Measurements from ENCODE around the gene ATAD3A.
"Not testable (repeated sequence)": the region's sequence is repeated elsewhere in the genome, so short reads cannot be mapped to it uniquely, and the experiment has no call there.

Gene ATAD3A

GRCh38 chr1:1556505-1556904 is 44.5 kb downstream of the ATAD3A start:
- no peak for DNase-seq (ENCODE audit: low read depth)

- DNase-seq (ENCODE audit: low read depth): not testable (repeated sequence)
Observed at GRCh38 chr1:1556961-1557360, 45.0 kb downstream of the ATAD3A start.

GRCh38 chr1:1557688-1558087 is 45.7 kb downstream of the ATAD3A start:
- DNase-seq (ENCODE audit: low read depth): not testable (repeated sequence)

- DNase-seq (ENCODE audit: low read depth): no peak
Observed at GRCh38 chr1:1558591-1558990, 46.6 kb downstream of the ATAD3A start.

- DNase-seq (ENCODE audit: low read depth): no peak
Observed at GRCh38 chr1:1559066-1559465, 47.1 kb downstream of the ATAD3A start.

GRCh38 chr1:1560178-1560577 is 48.2 kb downstream of the ATAD3A start:
- no peak for DNase-seq (ENCODE audit: low read depth)

- no peak for DNase-seq (ENCODE audit: low read depth)
Observed at GRCh38 chr1:1561801-1562470, 50.0 kb downstream of the ATAD3A start.

GRCh38 chr1:1562556-1563195 is 50.7 kb downstream of the ATAD3A start:
- DNase-seq (ENCODE audit: low read depth): no peak

GRCh38 chr1:1563688-1564087 is 51.7 kb downstream of the ATAD3A start:
- no peak for DNase-seq (ENCODE audit: low read depth)

GRCh38 chr1:1564268-1564667 is 52.3 kb downstream of the ATAD3A start:
- DNase-seq (ENCODE audit: low read depth): no peak

GRCh38 chr1:1565340-1565739 is 53.4 kb downstream of the ATAD3A start:
- DNase-seq (ENCODE audit: low read depth): no peak

GRCh38 chr1:1567152-1567875 is 55.4 kb downstream of the ATAD3A start:
- no peak for DNase-seq (ENCODE audit: low read depth)

- no peak for DNase-seq (ENCODE audit: low read depth)
Observed at GRCh38 chr1:1567891-1568291, 55.9 kb downstream of the ATAD3A start.

GRCh38 chr1:1569341-1569740 is 57.4 kb downstream of the ATAD3A start:
- DNase-seq (ENCODE audit: low read depth): no peak

GRCh38 chr1:1573843-1574720 is 62.1 kb downstream of the ATAD3A start:
- DNase-seq (ENCODE audit: low read depth): no peak

- peak; percentile 89 for DNase-seq (ENCODE audit: low read depth)
Observed at GRCh38 chr1:1574721-1575537, 63.0 kb downstream of the ATAD3A start, which contains the start of gene SSU72. TSS of gene SSU72 (minus strand) at chr1:1574863. CDS start at chr1:1574557, 306 bp downstream.

- no peak for DNase-seq (ENCODE audit: low read depth)
Observed at GRCh38 chr1:1577367-1578011, 65.5 kb downstream of the ATAD3A start.

- no peak for DNase-seq (ENCODE audit: low read depth)
Observed at GRCh38 chr1:1578371-1578940, 66.5 kb downstream of the ATAD3A start.

- no peak for DNase-seq (ENCODE audit: low read depth)
Observed at GRCh38 chr1:1582585-1583346, 70.8 kb downstream of the ATAD3A start.

All from stimulated activated CD8-positive, alpha-beta memory T cell treated with anti-CD3 and anti-CD28 coated beads, Interleukin-12 subunit alpha, Interleukin-12 subunit beta, amount 100 ng/mL, for 4 hours (primary cell).